ENCODE measurements around the gene BCAT1.

The BCAT1 gene

GRCh38 chr12:24803430-24804245 lies 145.3 kb downstream of the BCAT1 start:
- DNase-seq = no peak

GRCh38 chr12:24798335-24798734 lies 150.6 kb downstream of the BCAT1 start:
- DNase-seq = no peak

- no peak for DNase-seq
These were observed 151.0 kb downstream of the BCAT1 start for GRCh38 chr12:24797901-24798300.

GRCh38 chr12:24796876-24797275 lies 152.0 kb downstream of the BCAT1 start:
- peak; percentile 79 for DNase-seq

- peak; percentile 94 for DNase-seq
These were observed 153.1 kb downstream of the BCAT1 start for GRCh38 chr12:24795699-24796347.

- peak; percentile 65 for DNase-seq
These were observed 157.3 kb downstream of the BCAT1 start for GRCh38 chr12:24791622-24792021.

GRCh38 chr12:24788886-24789285 lies 160.0 kb downstream of the BCAT1 start:
- no peak for DNase-seq

GRCh38 chr12:24780697-24781368 lies 168.1 kb downstream of the BCAT1 start:
- peak; percentile 86 for DNase-seq

- DNase-seq = peak; percentile 98
These were observed 170.2 kb downstream of the BCAT1 start for GRCh38 chr12:24778486-24779304.

GRCh38 chr12:24777359-24777758 lies 171.5 kb downstream of the BCAT1 start:
- DNase-seq = no peak

GRCh38 chr12:24776861-24777260 lies 172.0 kb downstream of the BCAT1 start:
- DNase-seq = no peak

- DNase-seq = no peak
These were observed 173.8 kb downstream of the BCAT1 start for GRCh38 chr12:24775073-24775472.

- no peak for DNase-seq
These were observed 174.9 kb downstream of the BCAT1 start for GRCh38 chr12:24773996-24774395.

- DNase-seq = no peak
These were observed 176.1 kb downstream of the BCAT1 start for GRCh38 chr12:24772813-24773212.

GRCh38 chr12:24770821-24771220 lies 178.1 kb downstream of the BCAT1 start:
- no peak for DNase-seq

- no peak for DNase-seq
These were observed 178.6 kb downstream of the BCAT1 start for GRCh38 chr12:24770334-24770733.

GRCh38 chr12:24769682-24770081 lies 179.2 kb downstream of the BCAT1 start:
- no peak for DNase-seq

- DNase-seq = peak; percentile 74
These were observed 180.5 kb downstream of the BCAT1 start for GRCh38 chr12:24768415-24768814.

- DNase-seq = peak; percentile 74
These were observed 181.9 kb downstream of the BCAT1 start for GRCh38 chr12:24767016-24767415.

- DNase-seq = no peak
These were observed 184.2 kb downstream of the BCAT1 start for GRCh38 chr12:24764712-24765111.

GRCh38 chr12:24760606-24761378 lies 188.1 kb downstream of the BCAT1 start:
- peak; percentile 81 for DNase-seq

- peak; percentile 86 for DNase-seq
These were observed 188.7 kb downstream of the BCAT1 start for GRCh38 chr12:24760162-24760561.

Measured in DMS53 (cell line).